ENCODE results near the gene RALGAPA1.
"Not testable (repeated sequence)": the region's sequence is repeated elsewhere in the genome, so short reads cannot be mapped to it uniquely, and the experiment has no call there.

The RALGAPA1 gene

GRCh38 chr14:35712466-35712865, 96.6 kb downstream of the RALGAPA1 start:
- H3K27ac Mint-ChIP-seq: no peak overlapping the region
- peaks cover 40% of the 10 kb centered on the region for H3K36me3 Mint-ChIP-seq
- no peaks in the 10 kb centered on the region for H3K4me1 Mint-ChIP-seq (ENCODE audit: low read depth)

GRCh38 chr14:35708062-35708461, 101.0 kb downstream of the RALGAPA1 start:
- H3K4me1 Mint-ChIP-seq (ENCODE audit: low read depth): no peaks in the 10 kb centered on the region
- H3K27ac Mint-ChIP-seq: no peak overlapping the region
- H3K27me3 Mint-ChIP-seq: no peaks in the 10 kb centered on the region
- H3K9me3 Mint-ChIP-seq (ENCODE audit: low read depth): no peaks in the 10 kb centered on the region
- no peak overlapping the region for H3K4me3 Mint-ChIP-seq
- peaks cover 43% of the 10 kb centered on the region for H3K36me3 Mint-ChIP-seq

More at GRCh38 chr14:35712466-35712865, 96.6 kb downstream of the RALGAPA1 start:
- Mint-ChIP-seq H3K4me3 (no peak overlapping the region), H3K9me3 (ENCODE audit: low read depth) (no peaks in the 10 kb centered on the region), H3K27me3 (no peaks in the 10 kb centered on the region)

GRCh38 chr14:35705636-35706035, 103.5 kb downstream of the RALGAPA1 start:
- H3K27me3 Mint-ChIP-seq: no peaks in the 10 kb centered on the region
- no peak overlapping the region for H3K27ac Mint-ChIP-seq
- H3K9me3 Mint-ChIP-seq (ENCODE audit: low read depth): no peaks in the 10 kb centered on the region
- no peak overlapping the region for H3K4me3 Mint-ChIP-seq
- peaks cover 36% of the 10 kb centered on the region for H3K36me3 Mint-ChIP-seq
- no peaks in the 10 kb centered on the region for H3K4me1 Mint-ChIP-seq (ENCODE audit: low read depth)

GRCh38 chr14:35704793-35705493, 104.2 kb downstream of the RALGAPA1 start:
- no peak overlapping the region for H3K27ac Mint-ChIP-seq
- no peaks in the 10 kb centered on the region for H3K27me3 Mint-ChIP-seq
- H3K9me3 Mint-ChIP-seq (ENCODE audit: low read depth): no peaks in the 10 kb centered on the region
- H3K4me1 Mint-ChIP-seq (ENCODE audit: low read depth): no peaks in the 10 kb centered on the region
- H3K36me3 Mint-ChIP-seq: peaks cover 36% of the 10 kb centered on the region
- no peak overlapping the region for H3K4me3 Mint-ChIP-seq

GRCh38 chr14:35701531-35701930, 107.6 kb downstream of the RALGAPA1 start:
- Mint-ChIP-seq H3K36me3 (peaks cover 11% of the 10 kb centered on the region), H3K27me3 (no peaks in the 10 kb centered on the region), H3K4me1 (ENCODE audit: low read depth) (peaks cover 7% of the 10 kb centered on the region)

GRCh38 chr14:35699791-35700444, 109.2 kb downstream of the RALGAPA1 start:
- no peak overlapping the region for H3K4me3 Mint-ChIP-seq
- no peaks in the 10 kb centered on the region for H3K9me3 Mint-ChIP-seq (ENCODE audit: low read depth)
- H3K27me3 Mint-ChIP-seq: no peaks in the 10 kb centered on the region
- peaks cover 7% of the 10 kb centered on the region for H3K4me1 Mint-ChIP-seq (ENCODE audit: low read depth)
- H3K27ac Mint-ChIP-seq: no peak overlapping the region
- peaks cover 11% of the 10 kb centered on the region for H3K36me3 Mint-ChIP-seq

More at GRCh38 chr14:35701531-35701930, 107.6 kb downstream of the RALGAPA1 start:
- Mint-ChIP-seq H3K27ac (no peak overlapping the region), H3K9me3 (ENCODE audit: low read depth) (no peaks in the 10 kb centered on the region), H3K4me3 (no peak overlapping the region)

- Mint-ChIP-seq H3K27me3 (no peaks in the 10 kb centered on the region), H3K4me3 (no peak overlapping the region), H3K9me3 (ENCODE audit: low read depth) (no peaks in the 10 kb centered on the region), H3K4me1 (ENCODE audit: low read depth) (peaks cover 7% of the 10 kb centered on the region), H3K36me3 (peaks cover 2% of the 10 kb centered on the region), H3K27ac (no peak overlapping the region)
Observed at GRCh38 chr14:35696575-35696974, 112.5 kb downstream of the RALGAPA1 start.

- H3K27ac Mint-ChIP-seq: no peak overlapping the region
- H3K4me1 Mint-ChIP-seq (ENCODE audit: low read depth): peaks cover 7% of the 10 kb centered on the region
- no peaks in the 10 kb centered on the region for H3K9me3 Mint-ChIP-seq (ENCODE audit: low read depth)
- no peaks in the 10 kb centered on the region for H3K27me3 Mint-ChIP-seq
- H3K36me3 Mint-ChIP-seq: peaks cover 2% of the 10 kb centered on the region
- H3K4me3 Mint-ChIP-seq: no peak overlapping the region
Observed at GRCh38 chr14:35696119-35696518, 113.0 kb downstream of the RALGAPA1 start.

GRCh38 chr14:35695647-35696046, 113.4 kb downstream of the RALGAPA1 start:
- H3K36me3 Mint-ChIP-seq: peaks cover 2% of the 10 kb centered on the region
- H3K4me3 Mint-ChIP-seq: no peak overlapping the region
- no peak overlapping the region for H3K27ac Mint-ChIP-seq
- H3K9me3 Mint-ChIP-seq (ENCODE audit: low read depth): no peaks in the 10 kb centered on the region
- peaks cover 7% of the 10 kb centered on the region for H3K4me1 Mint-ChIP-seq (ENCODE audit: low read depth)
- no peaks in the 10 kb centered on the region for H3K27me3 Mint-ChIP-seq

- H3K27me3 Mint-ChIP-seq: no peaks in the 10 kb centered on the region
- no peaks in the 10 kb centered on the region for H3K9me3 Mint-ChIP-seq (ENCODE audit: low read depth)
- H3K4me1 Mint-ChIP-seq (ENCODE audit: low read depth): peaks cover 7% of the 10 kb centered on the region
- peaks cover 1% of the 10 kb centered on the region for H3K36me3 Mint-ChIP-seq
- no peak overlapping the region for H3K4me3 Mint-ChIP-seq
- no peak overlapping the region for H3K27ac Mint-ChIP-seq
Observed at GRCh38 chr14:35695072-35695471, 114.0 kb downstream of the RALGAPA1 start.

GRCh38 chr14:35689000-35689460, 120.1 kb downstream of the RALGAPA1 start:
- no peaks in the 10 kb centered on the region for H3K9me3 Mint-ChIP-seq (ENCODE audit: low read depth)
- peaks cover 2% of the 10 kb centered on the region for H3K36me3 Mint-ChIP-seq
- no peak overlapping the region for H3K4me3 Mint-ChIP-seq
- peak overlapping the region; percentile 31 for H3K27ac Mint-ChIP-seq
- no peaks in the 10 kb centered on the region for H3K27me3 Mint-ChIP-seq
- peaks cover 8% of the 10 kb centered on the region for H3K4me1 Mint-ChIP-seq (ENCODE audit: low read depth)

GRCh38 chr14:35688126-35688826, 120.8 kb downstream of the RALGAPA1 start:
- Mint-ChIP-seq H3K4me3 (no peak overlapping the region), H3K27me3 (no peaks in the 10 kb centered on the region), H3K4me1 (ENCODE audit: low read depth) (peaks cover 8% of the 10 kb centered on the region), H3K36me3 (peaks cover 5% of the 10 kb centered on the region), H3K9me3 (ENCODE audit: low read depth) (no peaks in the 10 kb centered on the region), H3K27ac (no peak overlapping the region)

GRCh38 chr14:35687335-35687939, 121.7 kb downstream of the RALGAPA1 start:
- Mint-ChIP-seq H3K36me3 (peaks cover 5% of the 10 kb centered on the region), H3K27ac (no peak overlapping the region), H3K27me3 (no peaks in the 10 kb centered on the region), H3K4me1 (ENCODE audit: low read depth) (peaks cover 8% of the 10 kb centered on the region), H3K4me3 (no peak overlapping the region), H3K9me3 (ENCODE audit: low read depth) (no peaks in the 10 kb centered on the region)

- not testable (repeated sequence) for H3K27me3 Mint-ChIP-seq; H3K36me3 Mint-ChIP-seq; H3K9me3 Mint-ChIP-seq (ENCODE audit: low read depth); H3K27ac Mint-ChIP-seq; H3K4me1 Mint-ChIP-seq (ENCODE audit: low read depth); H3K4me3 Mint-ChIP-seq
Observed at GRCh38 chr14:35683688-35684087, 125.4 kb downstream of the RALGAPA1 start.

GRCh38 chr14:35682802-35683201, 126.3 kb downstream of the RALGAPA1 start:
- Mint-ChIP-seq H3K4me3 (no peak overlapping the region), H3K27me3 (no peaks in the 10 kb centered on the region), H3K27ac (no peak overlapping the region), H3K9me3 (ENCODE audit: low read depth) (no peaks in the 10 kb centered on the region), H3K4me1 (ENCODE audit: low read depth) (no peaks in the 10 kb centered on the region), H3K36me3 (peaks cover 11% of the 10 kb centered on the region)
